DMS53 treated with DMSO at 0.1 percent for 48 hours (cell line): ENCODE results near the gene FNDC5.

Source experiments
- DNase-seq: peaks from one replicate; lab custom pipeline; 2025; ENCODE audit not compliant: unreplicated experiment; lab: John Stamatoyannopoulos, UW

FNDC5 gene

DNA sequence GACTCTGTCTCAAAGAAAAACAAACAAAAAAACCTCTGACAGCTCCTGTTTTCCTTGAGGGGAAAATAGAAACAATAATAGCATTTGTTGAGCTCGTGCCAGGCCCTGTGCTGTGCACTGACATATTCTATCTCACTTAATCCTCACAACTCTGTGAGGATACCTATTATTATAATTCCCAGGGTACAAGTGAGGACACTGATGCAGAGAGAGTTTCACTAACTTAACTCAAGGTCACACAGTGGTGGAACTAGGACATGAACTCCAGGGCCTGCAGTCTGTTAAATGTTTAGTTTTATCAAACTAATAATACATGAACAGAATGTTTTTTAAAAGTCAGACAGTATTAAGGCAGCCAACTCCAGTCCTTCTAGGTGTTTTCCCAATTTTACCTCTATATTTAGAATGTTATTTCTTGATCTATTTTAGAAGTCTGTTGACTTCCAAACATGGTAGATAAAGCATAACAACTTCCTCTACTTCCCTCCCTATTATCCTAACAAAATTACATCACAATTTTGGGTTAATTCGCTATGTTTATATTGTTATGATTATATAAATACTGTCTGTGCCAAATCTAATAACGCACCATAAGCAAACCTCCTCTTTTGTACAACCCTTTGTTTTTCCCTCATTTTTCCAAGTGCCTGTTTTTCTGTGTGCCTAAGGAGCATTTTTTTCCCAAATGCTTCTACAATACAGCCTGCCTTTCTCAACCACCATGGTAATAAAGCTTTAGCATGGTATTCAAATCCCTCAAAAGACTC, 4.9 kb downstream of the FNDC5 start:
- no peak for DNase-seq

DNA sequence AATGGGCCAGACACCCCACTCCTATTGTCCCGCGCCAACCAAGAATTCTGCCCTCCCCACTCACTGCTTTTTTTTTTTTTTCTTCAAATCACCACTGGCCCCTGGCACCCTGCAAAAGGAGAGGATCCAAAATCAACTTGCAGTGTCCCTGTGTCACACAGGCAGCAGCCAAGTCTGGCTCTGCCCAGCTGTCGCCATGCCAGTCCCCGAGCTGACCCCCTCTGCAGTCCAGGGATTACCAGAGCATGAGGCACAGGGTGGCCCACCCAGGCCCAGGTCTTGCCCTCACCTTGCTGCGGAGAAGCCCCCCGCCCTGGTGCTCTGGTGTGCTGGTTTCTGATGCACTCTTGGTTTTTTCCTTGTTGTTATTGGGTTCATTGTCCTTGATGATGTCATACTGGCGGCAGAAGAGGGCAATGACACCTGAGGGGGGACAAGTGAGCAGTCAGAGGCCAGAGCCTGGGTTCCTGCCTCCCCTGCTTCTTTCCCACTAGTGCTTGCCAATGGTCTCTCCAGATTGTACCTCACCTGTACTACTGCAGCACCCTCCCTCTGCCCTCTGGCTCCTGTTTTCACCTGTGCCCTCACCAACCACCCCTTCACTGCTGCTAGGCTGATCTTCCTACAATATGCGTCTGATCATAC, 6.2 kb downstream of the FNDC5 start:
- no peak for DNase-seq

DNA sequence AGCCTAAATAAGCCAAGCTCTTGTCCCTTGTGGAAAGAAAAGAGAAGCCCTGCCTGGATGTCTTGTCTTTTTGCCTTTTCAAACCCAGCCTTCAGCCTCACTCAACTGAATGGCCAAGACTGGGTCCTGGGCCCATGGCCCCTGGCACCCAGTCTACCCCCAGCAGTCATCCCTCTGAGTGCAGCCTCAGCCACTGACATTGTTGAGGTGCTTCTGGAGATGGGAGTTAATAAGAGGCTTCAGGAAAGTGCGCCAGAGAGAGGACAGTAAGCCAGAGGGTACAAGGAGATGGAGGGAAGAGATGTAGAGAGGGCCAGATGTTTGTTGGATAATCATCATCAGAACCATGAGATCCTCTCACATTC, 6.8 kb downstream of the FNDC5 start:
- no peak for DNase-seq

DNA sequence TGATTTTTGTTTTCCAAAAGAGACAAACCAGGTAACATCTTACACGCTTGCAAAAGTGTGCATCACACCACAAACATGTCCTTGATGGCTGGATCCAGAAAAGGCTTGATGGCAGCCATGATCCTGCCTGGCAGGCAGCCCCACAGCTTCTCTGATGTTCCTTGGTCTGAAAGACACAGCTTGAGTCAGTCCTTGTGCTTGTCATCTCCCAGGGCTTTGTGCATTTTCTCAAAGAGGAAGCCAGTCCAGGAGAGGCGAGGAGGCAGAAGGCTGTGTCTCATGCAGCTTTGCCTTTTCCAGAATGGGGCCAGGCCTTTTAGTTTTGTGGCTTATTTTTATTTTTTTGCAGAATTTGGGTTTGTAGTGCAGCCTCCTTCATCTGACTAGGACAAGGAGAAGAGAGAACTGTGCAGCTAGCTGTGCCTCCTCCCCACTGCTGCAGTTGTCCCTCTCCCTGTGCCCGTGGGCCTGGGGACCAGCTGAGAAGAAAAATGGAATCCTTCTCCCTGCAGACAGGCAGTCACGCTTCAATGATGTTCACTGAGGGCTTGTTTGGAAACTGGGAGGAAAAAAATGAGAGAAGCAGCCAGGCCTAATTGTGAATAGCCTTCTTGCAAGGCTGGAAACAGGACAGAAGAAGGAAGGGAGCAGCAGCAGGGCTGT, 7.4 kb downstream of the FNDC5 start:
- DNase-seq, result no peak

DNA sequence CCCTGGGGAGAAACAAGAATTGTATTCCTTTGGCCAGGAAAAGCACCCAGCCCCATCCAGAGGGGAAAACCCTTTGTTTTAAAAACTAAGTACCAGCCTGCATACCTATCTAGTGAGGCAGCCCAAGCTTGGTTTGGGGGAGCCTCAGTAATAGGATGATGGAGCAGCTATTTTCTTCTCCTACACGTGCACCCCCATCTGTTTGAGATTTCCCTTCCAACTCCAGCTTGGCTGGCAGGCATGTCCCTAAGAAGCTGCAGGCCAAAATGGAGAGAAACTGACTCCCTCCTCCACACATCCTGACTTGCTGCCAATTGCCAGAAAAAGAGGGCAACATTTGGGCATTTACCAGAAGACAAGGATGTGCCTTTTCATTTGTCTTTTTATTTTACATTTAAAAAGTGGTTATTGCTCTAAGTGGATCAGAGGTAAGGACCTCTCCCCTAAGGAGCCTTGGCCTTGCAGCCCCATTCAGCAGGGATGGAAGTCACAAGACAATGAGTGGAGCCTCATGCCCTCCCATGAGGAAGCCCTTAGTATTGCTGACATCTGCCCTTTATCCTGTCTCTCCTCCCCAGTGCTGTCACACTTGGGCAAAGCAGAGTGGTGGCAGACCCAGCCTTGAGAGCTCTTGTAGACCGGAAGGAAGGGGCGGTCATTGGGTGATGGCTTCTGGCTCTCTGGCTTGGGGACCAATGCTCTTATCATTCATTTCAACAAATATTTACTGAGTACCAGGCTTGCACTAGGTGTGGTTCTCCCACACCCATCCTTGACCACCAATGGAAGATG, 8.6 kb downstream of the FNDC5 start:
- DNase-seq, result no peak

DNA sequence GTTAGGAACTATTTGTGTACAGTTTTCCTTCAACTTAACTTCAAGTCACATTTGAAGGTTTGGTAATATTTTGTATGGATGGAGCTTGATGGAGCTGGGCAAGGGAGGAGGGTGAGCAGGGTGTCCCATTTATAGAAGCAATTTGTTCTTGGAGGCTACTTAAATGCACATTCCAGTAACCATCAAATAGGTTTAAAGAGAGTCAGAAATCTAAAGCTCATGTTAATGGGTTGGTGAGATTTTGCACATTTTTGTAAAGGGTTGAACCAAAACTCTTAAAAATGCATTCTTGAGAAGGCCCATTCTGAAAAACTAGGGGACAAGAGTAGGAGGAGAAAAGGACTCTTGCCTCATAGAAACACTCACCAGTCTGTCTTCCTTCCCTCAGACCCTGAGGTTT, 10.1 kb downstream of the FNDC5 start:
- no peak for DNase-seq

DNA sequence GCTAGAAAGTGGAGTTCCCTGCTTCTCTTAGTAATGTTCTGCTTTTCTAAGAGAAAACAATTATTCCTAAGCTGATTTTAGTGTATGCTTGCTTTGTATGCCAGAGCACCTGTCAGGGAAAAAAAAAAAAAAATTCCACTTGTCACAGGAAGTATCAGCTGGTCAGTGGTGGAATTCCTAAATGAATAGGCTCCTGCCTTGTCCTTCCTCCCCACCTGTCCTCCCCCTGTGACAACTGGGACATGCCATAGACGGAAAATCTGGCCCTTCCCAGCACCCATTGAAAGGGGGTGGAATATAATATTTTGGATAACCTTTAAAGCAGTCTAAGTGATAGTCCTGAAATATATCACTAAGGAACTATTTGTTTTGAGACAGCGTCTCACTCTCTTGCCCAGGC, 10.8 kb downstream of the FNDC5 start:
- no peak for DNase-seq

DNA sequence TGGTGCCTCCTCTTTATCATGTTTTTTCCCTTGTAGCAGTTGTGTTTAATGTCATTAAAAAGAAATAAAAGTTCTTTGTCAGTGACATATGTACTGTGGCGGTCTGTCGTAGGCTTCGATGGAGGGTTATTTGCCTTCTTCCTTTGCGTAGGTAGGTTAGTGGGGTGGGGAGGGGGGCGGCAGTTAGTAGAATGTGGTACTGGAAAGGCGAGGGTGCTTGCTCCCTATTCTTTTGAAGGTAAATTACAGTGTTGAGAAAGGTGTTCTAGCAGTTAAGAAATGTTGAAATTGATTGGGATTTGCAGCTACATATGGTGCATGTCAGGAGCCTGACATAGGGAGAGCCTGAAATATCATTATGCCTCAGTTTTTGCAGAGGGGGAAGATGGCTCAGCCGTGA, 11.9 kb downstream of the FNDC5 start:
- no peak for DNase-seq

DNA sequence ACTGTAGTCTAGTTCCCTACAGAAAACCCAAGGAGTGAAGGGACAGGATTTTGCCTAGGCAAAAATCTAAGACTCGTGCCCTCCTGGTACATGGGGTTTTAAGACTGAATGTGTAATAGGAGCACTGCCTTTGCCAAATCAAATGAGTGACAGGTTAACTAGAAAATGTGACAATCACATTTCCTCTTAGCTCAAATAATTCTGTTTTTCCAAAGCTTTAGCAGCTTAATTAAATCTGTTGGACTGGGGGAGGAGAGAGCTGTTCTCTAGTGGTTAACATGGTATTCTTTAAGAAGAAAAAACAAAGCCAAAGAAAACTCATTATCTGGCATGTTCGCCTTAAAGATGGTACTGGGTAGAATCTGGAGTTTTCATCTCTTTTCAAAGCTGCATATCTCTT, 12.6 kb downstream of the FNDC5 start:
- no peak for DNase-seq

DNA sequence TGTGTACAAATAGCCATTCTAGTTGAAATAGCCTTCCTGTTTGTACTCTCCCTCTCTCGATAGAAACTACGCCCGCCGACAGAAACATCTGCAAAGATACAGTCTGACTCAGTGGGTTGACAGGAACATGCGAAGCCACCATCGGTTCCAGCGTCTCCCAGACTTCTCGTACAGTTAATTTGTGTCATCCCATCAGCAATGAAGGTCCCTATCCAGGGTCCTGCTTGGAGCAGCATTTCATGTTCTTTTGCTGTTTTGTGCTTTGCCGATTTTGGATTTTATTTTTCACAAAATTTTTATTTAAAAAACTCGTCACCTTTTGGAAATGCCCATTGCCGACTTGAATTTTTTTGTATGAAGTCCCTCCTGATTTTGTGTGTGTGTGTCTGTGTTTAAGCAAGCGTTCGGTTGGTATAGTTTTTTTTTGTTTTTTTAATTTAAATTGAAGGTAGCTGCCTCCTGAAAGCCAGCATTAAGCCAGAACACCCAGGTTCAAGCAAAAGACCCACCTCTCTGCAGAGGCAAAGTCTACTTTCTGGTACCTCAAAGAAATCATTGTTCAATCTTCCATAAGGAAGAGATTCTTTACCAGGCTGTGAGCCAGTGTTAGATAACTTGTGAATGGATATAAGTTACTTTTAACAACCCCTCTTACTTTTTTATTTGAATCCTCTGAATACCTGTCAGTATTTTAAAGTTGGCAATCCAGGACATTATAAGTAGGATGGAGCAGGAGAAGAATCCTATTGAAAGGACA, 14.7 kb downstream of the FNDC5 start:
- DNase-seq, result no peak

DNA sequence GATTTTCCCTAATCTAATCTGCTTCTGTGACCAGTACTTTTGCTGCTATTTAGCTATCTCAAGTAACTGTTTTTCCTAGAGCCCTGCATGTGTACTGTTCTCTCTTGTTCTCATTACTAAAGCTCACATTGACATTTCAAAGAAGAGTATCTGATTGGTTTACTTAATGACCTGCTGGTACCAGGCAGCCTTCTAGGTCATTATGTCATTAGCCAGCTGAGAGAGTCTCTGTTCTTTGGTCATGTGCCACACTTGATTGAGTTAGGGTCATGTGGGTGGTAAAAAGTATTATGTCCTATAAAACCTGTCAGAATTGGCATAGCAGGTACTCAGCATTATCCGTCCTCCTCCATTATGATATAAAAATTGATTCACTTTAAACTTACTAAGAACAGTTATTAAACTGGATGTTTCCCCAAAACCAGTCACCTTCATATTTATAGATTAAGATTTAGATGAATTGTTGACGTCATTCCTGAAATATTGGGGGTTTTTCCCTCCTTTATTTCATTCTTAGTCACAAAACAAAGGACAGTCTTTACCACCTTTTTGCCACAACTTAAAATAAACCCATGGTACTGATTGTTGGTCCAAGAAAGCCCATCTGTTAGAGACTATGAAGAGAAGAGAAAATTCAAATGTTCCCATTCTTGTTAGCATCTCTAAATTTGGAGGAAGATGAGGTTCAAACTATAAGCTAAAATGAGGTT, 22.2 kb downstream of the FNDC5 start:
- DNase-seq, result no peak

DNA sequence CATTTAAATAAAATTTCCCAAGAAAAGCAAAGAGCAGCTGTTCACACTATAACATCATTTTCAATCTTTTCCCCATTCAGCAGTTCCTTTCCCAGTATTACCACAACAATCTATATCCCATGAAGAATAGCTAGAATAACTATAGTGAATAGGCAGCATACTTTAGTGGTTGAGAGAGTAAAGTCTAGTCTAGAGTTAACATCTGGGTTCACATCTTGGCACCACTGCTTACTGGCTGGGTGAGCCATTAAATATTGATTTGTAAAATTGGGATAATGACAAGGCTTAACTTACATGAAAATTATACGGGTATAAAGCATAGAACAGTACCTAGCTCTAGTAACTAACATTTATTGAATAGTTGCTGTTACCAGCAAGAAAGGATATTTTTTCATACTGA, 38.8 kb downstream of the FNDC5 start:
- DNase-seq, result no peak

DNA sequence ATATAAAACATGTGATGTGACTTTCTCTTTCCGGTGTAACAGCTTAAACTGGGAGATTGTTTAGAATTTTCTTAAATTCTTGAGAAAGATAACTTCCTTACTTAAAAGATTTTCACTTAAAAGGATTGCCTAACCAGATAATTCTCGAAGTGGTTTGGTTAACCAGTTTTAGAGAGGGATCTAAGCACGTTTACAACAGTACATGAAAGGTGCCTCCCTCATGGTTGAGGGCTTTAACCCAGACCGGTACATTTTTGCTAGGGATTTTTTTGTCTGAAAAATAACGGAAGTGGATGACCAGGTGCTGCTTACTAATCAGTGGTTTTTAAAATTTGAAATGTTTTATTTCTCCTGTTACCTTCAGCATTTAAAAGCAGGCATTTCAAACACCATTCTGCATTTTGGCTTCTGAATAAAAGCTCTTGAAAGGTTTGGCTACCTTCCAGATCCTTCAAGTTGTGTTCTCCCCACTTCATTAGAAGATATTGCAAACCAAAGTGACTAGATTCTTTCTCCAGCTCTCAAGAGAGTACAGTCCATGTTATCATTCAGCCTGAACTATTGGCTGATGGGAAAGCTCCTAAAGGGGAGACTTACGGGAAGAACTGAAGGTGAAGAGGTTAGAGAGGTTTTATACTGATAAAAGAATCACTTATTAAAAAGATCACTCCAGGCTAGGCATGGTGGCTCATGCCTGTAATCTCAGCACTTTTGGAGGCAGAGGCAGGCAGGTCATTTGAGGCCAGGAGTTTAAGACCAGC, 40.4 kb downstream of the FNDC5 start:
- no peak for DNase-seq

DNA sequence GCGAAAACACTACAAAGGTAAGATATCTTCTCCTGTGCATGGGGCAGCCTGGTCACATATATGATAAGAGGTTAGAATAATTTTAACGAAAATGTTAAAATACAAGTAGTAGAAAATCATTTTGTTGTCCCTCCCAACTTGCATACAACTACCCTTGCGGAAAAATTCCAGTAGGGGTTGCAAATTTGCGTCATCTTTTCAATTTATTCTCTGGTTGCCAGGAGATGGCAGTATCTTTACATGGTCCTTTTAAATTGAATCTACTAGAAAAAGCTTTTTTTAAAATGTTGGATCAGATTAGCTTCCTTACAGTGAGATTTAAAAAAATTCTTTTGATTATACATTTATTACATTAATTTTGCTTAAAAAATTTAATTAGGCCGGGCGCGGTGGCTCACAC, 42.4 kb downstream of the FNDC5 start:
- DNase-seq, result no peak

DNA sequence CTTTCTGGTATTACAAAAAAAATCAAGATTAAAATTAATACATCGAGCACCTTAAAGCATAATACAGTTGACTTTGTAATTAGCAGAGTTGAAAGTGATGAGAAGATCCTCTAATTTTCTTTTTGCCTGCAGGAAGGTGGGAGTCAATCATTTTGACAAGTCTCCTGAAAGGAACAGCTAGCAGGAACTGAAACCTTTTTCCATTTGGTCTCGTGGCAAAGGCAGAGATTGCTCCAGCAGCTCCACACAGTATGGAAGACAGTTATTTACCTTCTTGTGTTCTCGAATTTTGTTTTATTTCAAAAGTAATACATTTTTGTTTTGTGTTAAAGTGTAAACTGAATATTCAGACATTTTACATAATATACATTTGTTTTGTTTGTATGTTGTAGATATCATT, 45.5 kb downstream of the FNDC5 start:
- no peak for DNase-seq

DNA sequence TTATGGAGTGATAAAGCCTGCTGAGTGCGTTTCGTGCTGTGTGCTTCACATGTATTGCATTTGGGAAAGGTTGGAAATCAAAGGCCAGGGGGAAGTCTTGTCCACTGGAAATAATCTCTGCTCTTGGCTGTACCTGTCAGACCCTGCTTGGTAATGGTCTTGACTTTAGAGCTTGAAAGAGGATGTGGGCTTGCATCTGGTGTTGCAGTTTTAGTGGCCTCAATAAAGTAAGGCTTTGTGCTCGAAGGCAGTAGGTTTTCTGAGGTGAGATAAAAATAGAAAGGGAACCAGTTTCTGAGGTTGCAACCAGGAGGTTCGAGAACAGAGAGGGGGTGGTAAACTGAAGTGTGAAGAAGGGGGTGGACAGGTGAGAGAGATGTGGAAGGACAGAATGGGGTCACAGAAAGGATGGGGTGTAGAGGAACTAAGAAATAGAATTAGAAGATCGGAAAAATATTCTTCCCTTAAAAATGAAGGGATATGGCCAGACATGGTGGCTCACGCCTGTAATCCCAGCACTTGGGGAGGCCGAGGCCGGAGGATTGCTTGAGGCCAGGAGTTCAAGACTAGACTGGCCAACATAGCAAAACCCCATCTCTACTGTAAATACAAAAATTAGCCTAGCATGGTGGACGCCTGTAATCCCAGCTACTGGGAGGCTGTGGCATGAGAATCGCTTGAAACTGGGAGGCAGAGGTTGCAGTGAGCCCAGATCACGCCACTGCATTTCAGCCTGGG, 51.7 kb downstream of the FNDC5 start:
- DNase-seq, result no peak

DNA sequence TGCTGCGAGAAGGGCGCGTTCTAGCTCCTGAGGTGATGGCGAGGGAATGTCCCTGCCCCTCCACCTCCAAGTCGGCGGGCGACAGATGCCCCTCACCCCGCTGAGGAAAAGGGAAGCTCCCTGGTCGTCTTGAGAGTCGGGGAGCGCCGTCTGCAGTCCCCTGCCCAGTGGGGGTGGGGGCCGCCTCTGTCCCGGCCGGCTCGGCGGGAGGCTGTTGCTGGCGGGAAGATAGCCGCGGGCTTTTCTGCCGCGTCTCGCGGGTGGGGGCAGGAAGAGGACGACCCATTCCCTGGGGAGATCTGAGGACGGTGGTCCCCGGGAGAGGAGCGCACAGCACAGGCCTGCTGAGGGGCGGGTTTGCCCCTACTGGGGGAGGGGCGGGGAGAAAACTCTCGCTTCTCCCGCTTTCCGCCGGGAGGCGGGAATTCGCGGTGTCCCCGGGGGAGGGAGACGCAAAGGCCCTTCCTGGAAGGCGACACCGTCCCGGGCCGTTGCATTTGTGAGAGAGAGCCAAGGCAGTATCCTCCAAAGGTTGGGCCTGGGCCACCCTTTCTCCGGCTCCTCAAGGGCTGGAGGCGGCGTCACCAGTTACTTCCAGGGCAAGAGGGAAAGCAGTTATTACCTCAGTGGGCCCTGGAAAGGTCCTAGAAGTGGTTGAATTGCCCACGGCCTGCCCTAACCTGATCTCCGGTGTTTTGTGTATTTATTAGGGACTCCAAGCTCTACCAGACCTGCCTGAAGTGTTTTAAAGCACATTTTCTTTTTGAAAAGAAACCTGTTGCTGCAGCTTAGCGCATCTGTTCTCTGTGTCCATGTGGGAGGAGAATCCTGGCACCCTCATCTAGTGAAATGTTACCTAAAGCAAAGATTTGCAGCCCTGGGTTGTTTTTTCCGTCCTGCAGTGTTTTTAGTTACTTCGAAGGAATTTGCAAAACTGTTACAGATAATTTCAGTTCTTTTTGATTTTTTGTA, 52.6 kb downstream of the FNDC5 start:
- DNase-seq, result peak; percentile 38
